T47D (cell line): Measurements from ENCODE around the gene SBNO2.

Experiments used
- DNase-seq, 2 experiments: peaks; one replicate each; pipeline versions ENCODE4 v3.0.0 to v3.0.0-alpha.2; 2011 to 2012; ENCODE audit warnings: low read depth in 1 of 2, low spot score in 1 of 2
- JUND ChIP-seq: IDR thresholded peaks from 2 replicates; pipeline ENCODE4 v1.6.1; 2012; ENCODE audit warnings: low read depth
- in situ Hi-C: cut with HindIII; loops from 2 replicates; pipeline ENCODE4 v1.10.0; 2016; ENCODE audit warnings: low sequenced_read_pairs, low pct_unique_long_range_greater_than_20kb

The SBNO2 gene

GRCh38 chr19:1062387-1063029 is 111.6 kb downstream of the SBNO2 start:
- in situ Hi-C loops = no loop called here
- DNase-seq = no peak
- TF ChIP-seq JUND = no peak

DNA sequence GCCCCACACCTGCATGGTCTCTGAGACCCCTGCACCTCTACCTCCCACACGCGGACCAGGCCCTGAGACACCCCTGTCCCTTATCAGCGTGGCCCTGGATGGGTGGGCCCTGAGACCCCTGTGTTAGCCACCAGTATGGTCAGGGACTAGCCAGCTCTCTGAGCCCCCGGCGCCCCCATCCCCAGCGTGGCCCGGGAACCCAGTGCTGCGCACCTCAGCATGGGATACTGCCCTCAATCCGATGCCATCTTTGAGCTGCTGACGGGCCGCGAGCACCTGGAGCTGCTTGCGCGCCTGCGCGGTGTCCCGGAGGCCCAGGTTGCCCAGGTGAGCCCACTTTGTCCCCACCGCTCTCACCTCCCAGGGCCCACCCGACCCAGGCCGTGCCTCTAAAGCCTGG is 112.1 kb downstream of the SBNO2 start:
- DNase-seq = no peak
- in situ Hi-C loops = no loop called here
- TF ChIP-seq JUND = no peak

DNA sequence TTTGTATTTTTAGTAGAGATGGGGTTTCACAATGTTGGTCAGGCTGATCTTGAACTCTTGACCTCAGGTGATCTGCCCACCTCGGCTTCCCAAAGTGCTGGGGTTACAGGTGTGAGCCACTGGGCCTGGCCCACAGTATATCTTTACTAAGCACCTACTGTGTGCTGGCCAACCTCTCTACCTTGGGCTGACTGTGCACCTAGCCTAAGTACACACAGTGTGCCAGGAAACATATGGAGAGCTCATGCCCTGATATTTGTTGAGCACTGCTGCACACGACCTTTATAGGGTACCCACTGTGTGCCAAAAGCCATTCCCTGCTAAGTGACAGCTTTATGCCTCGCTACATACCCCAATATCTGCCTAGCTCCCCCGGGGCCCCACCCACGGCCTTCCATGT is 113.4 kb downstream of the SBNO2 start:
- no peak for TF ChIP-seq JUND
- DNase-seq = no peak
- in situ Hi-C loops = no loop called here

GRCh38 chr19:1058112-1058511 is 116.0 kb downstream of the SBNO2 start:
- no peak for DNase-seq
- no peak for TF ChIP-seq JUND
- in situ Hi-C loops = no loop called here
